H1 (cell line): ENCODE data around the gene TECPR2. TPM values are rescaled to one million over a fixed set of nuclear protein-coding genes. Genes with fewer than 3 reads are reported as not detected.

Source experiments
- CTCF ChIA-PET: fragments of 300-600 bp; sonication (Branson Sonifier 250); formaldehyde crosslinking; loops from one replicate; lab custom pipeline; 2021; ENCODE audit not compliant: partially characterized antibody; lab: Charles Lee
- POLR2A ChIA-PET: fragments of 300-600 bp; sonication (Branson Sonifier 250); formaldehyde crosslinking; loops from one replicate; lab custom pipeline; 2021; ENCODE audit warnings: inconsistent platforms; ENCODE audit not compliant: partially characterized antibody; lab: Charles Lee
- DNase-seq, 2 experiments: peaks; one replicate each; pipeline versions ENCODE4 v3.0.0 to v3.0.0-alpha.2; 2010 to 2022; ENCODE audit warnings: low spot score in 2 of 2, low read depth in 1 of 2, mixed read lengths in 1 of 2
- FAIRE-seq: peaks from 2 replicates; lab custom pipeline; 2011; peaks lifted over from hg19 to GRCh38; lab: Jason Lieb, UNC
- H2AFZ ChIP-seq: 2 replicates; pipeline ENCODE4 v1.8.1; 2012; ENCODE audit warnings: low read length, inconsistent platforms
- H2AK5ac ChIP-seq: 2 replicates; pipeline ENCODE4 v1.6.1; 2013; ENCODE audit warnings: low read depth, low read length
- H2BK120ac ChIP-seq: replicated peaks from 2 replicates; pipeline ENCODE3; 2013; ENCODE audit warnings: low read depth, low read length, inconsistent platforms
- H2BK12ac ChIP-seq: 2 replicates; pipeline ENCODE4 v1.6.1; 2013; ENCODE audit warnings: low read depth, low read length
- H2BK15ac ChIP-seq: 2 replicates; pipeline ENCODE4 v1.6.1; 2013; ENCODE audit warnings: low read length
- H2BK20ac ChIP-seq: 2 replicates; pipeline ENCODE4 v1.6.1; 2013; ENCODE audit warnings: low read length
- H2BK5ac ChIP-seq: 2 replicates; pipeline ENCODE4 v1.6.1; 2013; ENCODE audit warnings: low read depth, low read length
- H3K14ac ChIP-seq: 2 replicates; pipeline ENCODE4 v1.6.1; 2013; ENCODE audit warnings: inconsistent platforms; ENCODE audit not compliant: insufficient read length
- H3K18ac ChIP-seq: 2 replicates; pipeline ENCODE4 v1.6.1; 2013; ENCODE audit warnings: low read length; ENCODE audit errors: extremely low read depth
- H3K23ac ChIP-seq: 2 replicates; pipeline ENCODE4 v1.6.1; 2013; ENCODE audit warnings: inconsistent platforms; ENCODE audit not compliant: insufficient read length
- H3K23me2 ChIP-seq: 2 replicates; pipeline ENCODE4 v1.6.1; 2013; ENCODE audit warnings: low read depth, low read length
- H3K27ac ChIP-seq: 2 replicates; pipeline ENCODE4 v1.6.1; 2011; ENCODE audit warnings: low read depth, low read length, inconsistent platforms
- H3K27me3 ChIP-seq, 4 experiments: replicated peaks in 1 of 4; 1 replicate in 1 of 4; 2 replicates in 3 of 4; pipeline versions ENCODE4 v1.6.1 to v1.8.1; 2011 to 2013; ENCODE audit warnings: low read length in 3 of 4, mild to moderate bottlenecking in 3 of 4, inconsistent platforms in 2 of 4, mixed read lengths in 2 of 4, moderate library complexity in 1 of 4; ENCODE audit not compliant: control insufficient read depth in 3 of 4, insufficient read depth in 3 of 4; ENCODE audit errors: extremely low read depth in 1 of 4
- H3K36me3 ChIP-seq, 4 experiments: 2 replicates each; pipeline versions ENCODE4 v1.6.1 to v1.8.1; 2011 to 2013; ENCODE audit warnings: mild to moderate bottlenecking in 4 of 4, low read length in 3 of 4, moderate library complexity in 2 of 4, control low read depth in 1 of 4, inconsistent platforms in 1 of 4; ENCODE audit not compliant: insufficient read depth in 4 of 4, control insufficient read depth in 2 of 4
- H3K4ac ChIP-seq: replicated peaks from 2 replicates; pipeline ENCODE3; 2013; ENCODE audit warnings: low read length, low read depth, mixed read lengths, inconsistent platforms; ENCODE audit not compliant: insufficient read length
- H3K4me1 ChIP-seq, 4 experiments: replicated peaks in 1 of 4; 1 replicate in 1 of 4; 2 replicates in 3 of 4; pipeline versions ENCODE4 v1.6.1 to v1.8.1; 2011 to 2013; ENCODE audit warnings: low read length in 3 of 4, inconsistent platforms in 2 of 4, mixed read lengths in 1 of 4; ENCODE audit not compliant: insufficient read depth in 4 of 4, control insufficient read depth in 3 of 4
- H3K4me2 ChIP-seq, 2 experiments: 2 replicates each; pipeline versions ENCODE4 v1.6.1 to v1.8.1; 2011 to 2013; ENCODE audit warnings: low read depth in 2 of 2, low read length in 2 of 2, control low read depth in 1 of 2, inconsistent platforms in 1 of 2, mild to moderate bottlenecking in 1 of 2; ENCODE audit not compliant: insufficient read depth in 1 of 2
- H3K4me3 ChIP-seq, 4 experiments: fragments of 200-600, 300-600 bp in 1 of 4; sonication (generic), shearing (Covaris generic), sonication (Bioruptor Twin) in 1 of 4; 2 replicates each; pipeline versions ENCODE4 v1.5.1 to v1.8.1; 2011 to 2016; ENCODE audit warnings: low read length in 4 of 4, low read depth in 3 of 4, control low read depth in 2 of 4, inconsistent platforms in 2 of 4, mild to moderate bottlenecking in 2 of 4, mixed read lengths in 1 of 4, moderate library complexity in 1 of 4; ENCODE audit not compliant: insufficient read depth in 2 of 4; ENCODE audit errors: extremely low read depth in 1 of 4
- H3K56ac ChIP-seq: replicated peaks from 2 replicates; pipeline ENCODE3; 2013; ENCODE audit warnings: low read depth, mild to moderate bottlenecking, mixed read lengths, low read length, inconsistent platforms; ENCODE audit not compliant: insufficient read length
- H3K79me1 ChIP-seq: 2 replicates; pipeline ENCODE4 v1.6.1; 2013; ENCODE audit warnings: low read depth, low read length, control low read depth
- H3K79me2 ChIP-seq, 2 experiments: 2 replicates each; pipeline versions ENCODE4 v1.6.1 to v1.8.1; 2012 to 2013; ENCODE audit warnings: low read length in 2 of 2, mild to moderate bottlenecking in 2 of 2, inconsistent platforms in 1 of 2; ENCODE audit not compliant: insufficient read depth in 2 of 2, control insufficient read depth in 1 of 2
- H3K9ac ChIP-seq, 4 experiments: replicated peaks in 1 of 4; 1 replicate in 1 of 4; 2 replicates in 3 of 4; pipeline versions ENCODE4 v1.6.1 to v1.8.1; 2011 to 2013; ENCODE audit warnings: low read depth in 3 of 4, low read length in 3 of 4, control low read depth in 2 of 4, mild to moderate bottlenecking in 2 of 4, moderate library complexity in 2 of 4, inconsistent platforms in 1 of 4; ENCODE audit errors: extremely low read depth in 1 of 4
- H3K9me3 ChIP-seq, 2 experiments: 2 replicates each; pipeline versions ENCODE4 v1.6.1 to v1.8.1; 2012 to 2013; ENCODE audit warnings: mild to moderate bottlenecking in 2 of 2, moderate library complexity in 2 of 2, control low read depth in 1 of 2, inconsistent platforms in 1 of 2, low read depth in 1 of 2, low read length in 1 of 2, mixed read lengths in 1 of 2; ENCODE audit not compliant: insufficient read depth in 2 of 2
- H4K20me1 ChIP-seq, 2 experiments: replicated peaks in 1 of 2; 2 replicates each; pipeline versions ENCODE3 to v1.8.1; 2011 to 2013; ENCODE audit warnings: inconsistent platforms in 2 of 2, low read length in 2 of 2, mild to moderate bottlenecking in 1 of 2; ENCODE audit not compliant: insufficient read depth in 2 of 2, control insufficient read depth in 1 of 2
- H4K5ac ChIP-seq: 2 replicates; pipeline ENCODE4 v1.6.1; 2013; ENCODE audit warnings: low read length, low read depth, mixed read lengths, inconsistent platforms; ENCODE audit not compliant: insufficient read length
- H4K8ac ChIP-seq: 2 replicates; pipeline ENCODE4 v1.8.0; 2013; ENCODE audit warnings: mild to moderate bottlenecking, moderate library complexity, low read length, inconsistent platforms; ENCODE audit not compliant: insufficient read depth; ENCODE audit errors: extremely low read depth
- H4K91ac ChIP-seq: replicated peaks from 2 replicates; pipeline ENCODE3; 2013; ENCODE audit warnings: low read length, mixed read lengths, inconsistent platforms; ENCODE audit not compliant: insufficient read length
- ASH2L ChIP-seq: fragments of 200-600, 300-600 bp; sonication (generic); IDR thresholded peaks from one replicate; pipeline ENCODE4 v1.7.1; 2017; ENCODE audit warnings: low read length
- CBX5 ChIP-seq: fragments of 300-800, 300-1000 bp; sonication (generic); IDR thresholded peaks from 2 replicates; pipeline ENCODE4 v1.7.1; 2016; ENCODE audit warnings: antibody characterized with exemption, low read length, low read depth
- WGBS, 2 experiments: shearing (Covaris generic) in 1 of 2; methylation state at CpG; one replicate each; pipeline versions ENCODE4 v1.1.6 to v1.1.7; 2013 to 2015; ENCODE audit warnings: low lambda C conversion rate in 2 of 2, mixed read lengths in 2 of 2, inconsistent platforms in 1 of 2, low coverage in 1 of 2, missing lambda C conversion rate in 1 of 2; ENCODE audit not compliant: insufficient replicate concordance in 2 of 2, insufficient coverage in 1 of 2, insufficient read length in 1 of 2; ENCODE audit errors: extremely low coverage in 1 of 2, missing lambda C conversion rate in 1 of 2; 5-methylcytosine and 5-hydroxymethylcytosine counted together
- polyA plus RNA-seq, 7 experiments: library from polyadenylated mRNA; depleted of rRNA in 3 of 7; stranded (reverse) in 5 of 7; unstranded in 2 of 7; fragments of >200 nt in 5 of 7; fragments of 200-250 nt in 2 of 7; gene quantifications; 1 replicate in 5 of 7; 2 replicates in 1 of 7; 4 replicates in 1 of 7; pipeline versions ENCODE4 v1.2.1 to v1.2.3, GENCODE V29; 2011 to 2013; ENCODE audit warnings: missing spikeins in 2 of 7, mixed read lengths in 2 of 7
- total RNA-seq: library from RNA; stranded (reverse); fragmentation: NEBNext Ultra II Directional; extraction: Animal tissue kit (Norgen Biotek cat#: 25700); gene quantifications from 2 replicates; pipeline ENCODE4 v1.2.1, GENCODE V29; 2021

Gene TECPR2
- total and polyA plus RNA-seq, 2 of the 8 experiments (the other 6 are each of a cell fraction or from before 2014, with no cell fraction given), result 6.8 to 19.4 TPM

GRCh38 chr14:102525219-102525928, 162.6 kb downstream of the TECPR2 start:
- Histone ChIP-seq H2AK5ac (no peak overlapping the region), H3K27me3 (no peaks in the 10 kb centered on the region), H2BK15ac (no peak overlapping the region), H3K4me3 (peak overlapping the region; percentile 33 to 67 (median 49); a peak in 7 of 8 replicates), H3K23ac (no peak overlapping the region), H3K4ac (peak overlapping the region; percentile 38), H3K9ac (peak overlapping the region in 2 of 4 experiments; percentile 19 to 24; a peak in 1 of 7 replicates), H4K8ac (no peak overlapping the region), H4K5ac (peak overlapping the region; percentile 75), H3K4me2 (peak overlapping the region; percentile 83 to 89), H3K14ac (no peak overlapping the region), H2BK12ac (0 out of 2 replicates have a peak overlapping the region, but pooled peaks have one; percentile 63), H2BK20ac (no peak overlapping the region), H3K36me3 (no peaks in the 10 kb centered on the region), H3K27ac (no peak overlapping the region), H3K18ac (peak overlapping the region; percentile 93), H2AFZ (peak overlapping the region; percentile 63), H4K91ac (peak overlapping the region; percentile 92), H3K79me1 (no peaks in the 10 kb centered on the region), H3K23me2 (peaks cover 3% of the 10 kb centered on the region; the same call in 1 of the 2 replicates), H4K20me1 (no peaks in the 10 kb centered on the region), H3K4me1 (peaks cover 0 to 10% (median 0%) of the 10 kb centered on the region in 4 experiments; a peak in 2 of 7 replicates), H3K79me2 (no peaks in the 10 kb centered on the region), H3K56ac (peak overlapping the region; percentile 13), H2BK120ac (peak overlapping the region; percentile 18), H3K9me3 (no peaks in the 10 kb centered on the region), H2BK5ac (peak overlapping the region; percentile 62; the same call in 1 of the 2 replicates)
- ChIA-PET CTCF (interaction anchor here (0.6 to 2.3 kb wide), 26 partner anchors 10 to 791 kb away, joined by 3 to 15 read pairs (median 4); no protein-coding TSS in a partner anchor), POLR2A (interaction anchor here (0.8 to 1.7 kb wide), 9 partner anchors 11 to 264 kb away, joined by 3 to 6 read pairs (median 3); no protein-coding TSS in a partner anchor)
- WGBS, 2 experiments, result 37% methylated on average over 11 of the region's 11 CpGs; no CpG with 5 or more reads in 1 of the 2 experiments
- TF ChIP-seq CBX5 (no peak), ASH2L (peak; percentile 7)
- DNase-seq (no peak), FAIRE-seq (no peak)
